Kidney glomerular epithelial cell (primary cell): ENCODE results near the gene C22orf42.
A peak's percentile ranks its signal among the peaks of the same experiment; 100 is the strongest.
"Not testable (repeated sequence)": the region's sequence is repeated elsewhere in the genome, so short reads cannot be mapped to it uniquely, and the experiment has no call there.

Experiments
- DNase-seq: peaks from one replicate; lab custom pipeline; 2025; lab: John Stamatoyannopoulos, UW

C22orf42 gene

GRCh38 chr22:32135958-32136357 is 23.1 kb downstream of the C22orf42 start:
- DNase-seq = peak; percentile 35

- DNase-seq = not testable (repeated sequence)
Measured at GRCh38 chr22:32134796-32135195, 24.3 kb downstream of the C22orf42 start.

- no peak for DNase-seq
Measured at GRCh38 chr22:32132783-32133182, 26.3 kb downstream of the C22orf42 start.

GRCh38 chr22:32132126-32132525 is 27.0 kb downstream of the C22orf42 start:
- DNase-seq = no peak

- DNase-seq = no peak
Measured at GRCh38 chr22:32130464-32130863, 28.6 kb downstream of the C22orf42 start.

- no peak for DNase-seq
Measured at GRCh38 chr22:32127904-32128303, 31.2 kb downstream of the C22orf42 start.

- no peak for DNase-seq
Measured at GRCh38 chr22:32123657-32124056, 35.4 kb downstream of the C22orf42 start.

GRCh38 chr22:32122899-32123298 is 36.2 kb downstream of the C22orf42 start:
- no peak for DNase-seq

- DNase-seq = no peak
Measured at GRCh38 chr22:32120603-32121002, 38.5 kb downstream of the C22orf42 start.

- DNase-seq = no peak
Measured at GRCh38 chr22:32119568-32120235, 39.4 kb downstream of the C22orf42 start.

- DNase-seq = no peak
Measured at GRCh38 chr22:32112380-32112779, 46.7 kb downstream of the C22orf42 start.

- peak; percentile 23 for DNase-seq
Measured at GRCh38 chr22:32106930-32107329, 52.2 kb downstream of the C22orf42 start.

GRCh38 chr22:32103658-32104315 is 55.3 kb downstream of the C22orf42 start:
- DNase-seq = no peak

GRCh38 chr22:32100711-32101110 is 58.4 kb downstream of the C22orf42 start:
- no peak for DNase-seq
